Measurements from ENCODE around the gene KATNBL1. TPM values are rescaled to one million over a fixed set of nuclear protein-coding genes. Genes with fewer than 3 reads are reported as not detected.

The KATNBL1 gene
- total RNA-seq, 1 experiment from 2014 or later: 46.8 TPM

GRCh38 chr15:34128898-34129297 is 81.0 kb downstream of the KATNBL1 start:
- no CpG with 5 or more reads among the region's 2 CpGs for WGBS (ENCODE audit: extremely low coverage, insufficient read length, low lambda C conversion rate)
- no peak overlapping the region for H3T11ph ChIP-seq (ENCODE audit: low read length)
- no peaks in the 10 kb centered on the region for H3K27me3 ChIP-seq (ENCODE audit: insufficient read depth, low read length)
- no peak overlapping the region for H3K18ac ChIP-seq (ENCODE audit: insufficient read length, low read depth, low read length)
- TF ChIP-seq CTCF (conservative IDR thresholded peaks at IDR 0.05): no peak
- H4K20me1 ChIP-seq (ENCODE audit: control insufficient read depth, insufficient read depth, insufficient read length): no peaks in the 10 kb centered on the region
- H3K9me3 ChIP-seq (ENCODE audit: control insufficient read depth, low read depth, low read length): no peaks in the 10 kb centered on the region
- Mint-ChIP-seq H3K9me3 (no peaks in the 10 kb centered on the region), H3K36me3 (ENCODE audit: insufficient read depth in 1 of 3, low read depth in 3 of 3) (no peaks in the 10 kb centered on the region), H3K4me3 (no peak overlapping the region), H3K27me3 (ENCODE audit: low read depth) (peaks cover 4% of the 10 kb centered on the region), H3K27ac (no peak overlapping the region), H3K4me1 (peaks cover 11 to 12% of the 10 kb centered on the region in 2 experiments)
- no peak overlapping the region for H3K23ac ChIP-seq (ENCODE audit: insufficient read length, low read depth, low read length)
- no peak overlapping the region for H3K14ac ChIP-seq (ENCODE audit: insufficient read depth, low read length)
- H3K27ac ChIP-seq (ENCODE audit: insufficient read length, low read depth, low read length): no peak overlapping the region
- H3K4ac ChIP-seq (ENCODE audit: low read depth, low read length): no peak overlapping the region
- no peak overlapping the region for H3K9ac ChIP-seq (ENCODE audit: extremely low read depth, insufficient read length, low read length)
- H2BK12ac ChIP-seq (ENCODE audit: insufficient read length, low read depth, low read length): no peak overlapping the region
- H2AK5ac ChIP-seq (ENCODE audit: insufficient read length, low read length): no peak overlapping the region
- H3K4me1 ChIP-seq (ENCODE audit: insufficient read depth, low read length): no peaks in the 10 kb centered on the region
- H3K23me2 ChIP-seq (ENCODE audit: insufficient read length, low read depth, low read length, poor library complexity, severe bottlenecking): no peaks in the 10 kb centered on the region
- H4K8ac ChIP-seq (replicated peaks; ENCODE audit: insufficient read length, low read depth, low read length): no peak overlapping the region
- H3K79me1 ChIP-seq (ENCODE audit: insufficient read depth, low read depth, low read length, poor library complexity, severe bottlenecking): no peaks in the 10 kb centered on the region
- H2BK15ac ChIP-seq (ENCODE audit: low read depth, low read length): no peak overlapping the region
- H2BK120ac ChIP-seq (ENCODE audit: low read depth, low read length, poor library complexity, severe bottlenecking): no peak overlapping the region
- no peak overlapping the region for H2BK5ac ChIP-seq (ENCODE audit: insufficient read length, low read length)
- H3K4me2 ChIP-seq (ENCODE audit: insufficient read depth, insufficient read length, low read length): no peak overlapping the region
- no peak for DNase-seq
- no peak overlapping the region for H3K56ac ChIP-seq (ENCODE audit: insufficient read length, low read depth, low read length)
- no peak overlapping the region for H4K5ac ChIP-seq (ENCODE audit: insufficient read length, low read depth, low read length)
- no peaks in the 10 kb centered on the region for H3K79me2 ChIP-seq (ENCODE audit: insufficient read depth, low read length)
- H4K91ac ChIP-seq (ENCODE audit: insufficient read length, low read depth, low read length): no peak overlapping the region
- H2BK20ac ChIP-seq (ENCODE audit: low read depth, low read length, poor library complexity, severe bottlenecking): no peak overlapping the region
- H2AFZ ChIP-seq (ENCODE audit: low read length): no peak overlapping the region

All from H9 (cell line).